Measurements from ENCODE around the gene DUSP10. TPM values are rescaled to one million over a fixed set of nuclear protein-coding genes. Genes with fewer than 3 reads are reported as not detected.

Gene DUSP10
- total RNA-seq, 6 experiments from 2014 or later = 7.7 to 22.3 (median 16.3) TPM

- Histone ChIP-seq H3K27me3 (no peaks in the 10 kb centered on the region), H3K27ac (peak overlapping the region; percentile 11 to 82 (median 71)), H3K36me3 (peaks cover 0 to 30% (median 8%) of the 10 kb centered on the region in 4 donors), H3K4me3 (no peak overlapping the region), H3K9me3 (no peaks in the 10 kb centered on the region), H3K4me1 (peaks cover 0 to 50% (median 18%) of the 10 kb centered on the region in 4 donors)
- DNase-seq = no peak
- ATAC-seq = peak in 1 of 4 donors; percentile 23
- TF ChIP-seq CTCF (IDR thresholded peaks at IDR 0.05) (no peak), POLR2A (IDR thresholded peaks at IDR 0.05) (no peak)
- intact Hi-C loops (cut with DNase I) = no loop called here
- no CpG with 5 or more reads among the region's 2 CpGs for WGBS (ENCODE audit: insufficient coverage, low coverage, low lambda C conversion rate, missing lambda C conversion rate)
Measured at GRCh38 chr1:221700948-221701347, 40.9 kb downstream of the DUSP10 start.

- DNase-seq (no peak), ATAC-seq (no peak)
- intact Hi-C loops (cut with DNase I) = no loop called here
- Histone ChIP-seq H3K27me3 (no peaks in the 10 kb centered on the region), H3K4me3 (no peak overlapping the region), H3K36me3 (peaks cover 0 to 26% (median 6%) of the 10 kb centered on the region in 4 donors), H3K9me3 (no peaks in the 10 kb centered on the region), H3K27ac (peak overlapping the region; percentile 25 to 82 (median 71)), H3K4me1 (peaks cover 0 to 50% (median 18%) of the 10 kb centered on the region in 4 donors)
- TF ChIP-seq POLR2A (IDR thresholded peaks at IDR 0.05) (no peak), CTCF (IDR thresholded peaks at IDR 0.05) (no peak)
- WGBS (ENCODE audit: insufficient coverage, low coverage, low lambda C conversion rate, missing lambda C conversion rate) = 83% methylated on average over 1 of the region's 1 CpG
Measured at GRCh38 chr1:221700536-221700935, 41.4 kb downstream of the DUSP10 start.

- no peak overlapping the region for H3K4me3 ChIP-seq
- H3K27ac ChIP-seq = peak overlapping the region; percentile 41 to 86 (median 71)
- DNase-seq = no peak
- no peaks in the 10 kb centered on the region for H3K27me3 ChIP-seq
- H3K9me3 ChIP-seq = no peaks in the 10 kb centered on the region
- H3K4me1 ChIP-seq = peaks cover 0 to 50% (median 18%) of the 10 kb centered on the region in 4 donors
- TF ChIP-seq POLR2A (IDR thresholded peaks at IDR 0.05) (no peak), CTCF (IDR thresholded peaks at IDR 0.05) (no peak)
- no peak for ATAC-seq
- intact Hi-C loops (cut with DNase I) = no loop called here
- H3K36me3 ChIP-seq = peaks cover 0 to 21% (median 4%) of the 10 kb centered on the region in 4 donors
Measured at GRCh38 chr1:221699978-221700519, 41.8 kb downstream of the DUSP10 start.

GRCh38 chr1:221699577-221699976 lies 42.3 kb downstream of the DUSP10 start:
- Histone ChIP-seq H3K4me3 (no peak overlapping the region), H3K27me3 (no peaks in the 10 kb centered on the region), H3K36me3 (peaks cover 0 to 18% (median 4%) of the 10 kb centered on the region in 4 donors), H3K4me1 (peaks cover 0 to 50% (median 18%) of the 10 kb centered on the region in 4 donors), H3K9me3 (no peaks in the 10 kb centered on the region), H3K27ac (peak overlapping the region; percentile 41 to 86 (median 73))
- ATAC-seq (no peak), DNase-seq (no peak)
- intact Hi-C loops (cut with DNase I) = no loop called here
- TF ChIP-seq POLR2A (IDR thresholded peaks at IDR 0.05) (no peak), CTCF (IDR thresholded peaks at IDR 0.05) (no peak)
- 83% methylated on average over 1 of the region's 1 CpG for WGBS (ENCODE audit: insufficient coverage, low coverage, low lambda C conversion rate, missing lambda C conversion rate)
